MM.1S (cell line): ENCODE measurements around the gene CCDC157.

ENCODE experiments used
- DNase-seq: peaks from one replicate; pipeline ENCODE4 v3.0.0-alpha.2; 2015
- H2AFZ ChIP-seq: fragments of 300-600 bp; sonication (generic); 2 replicates; pipeline ENCODE4 v1.6.0; 2016; ENCODE audit warnings: antibody characterized with exemption, low read length
- H3F3A ChIP-seq: fragments of 300-600 bp; sonication (generic); 2 replicates; pipeline ENCODE4 v1.6.1; 2016; ENCODE audit warnings: mild to moderate bottlenecking, antibody characterized with exemption, low read length, moderate library complexity, mixed read lengths; ENCODE audit not compliant: insufficient read depth
- H3K27ac ChIP-seq: fragments of 300-600 bp; sonication (generic); 2 replicates; pipeline ENCODE4 v1.5.1; 2016; ENCODE audit warnings: mild to moderate bottlenecking, low read length
- H3K27me3 ChIP-seq: fragments of 300-600 bp; sonication (generic); replicated peaks from 2 replicates; pipeline ENCODE4 v1.6.0; 2016; ENCODE audit warnings: low read length; ENCODE audit not compliant: insufficient read depth
- H3K36me3 ChIP-seq: fragments of 300-600 bp; sonication (generic); replicated peaks from 2 replicates; pipeline ENCODE4 v1.6.1; 2016; ENCODE audit warnings: mild to moderate bottlenecking, low read length, mixed read lengths; ENCODE audit not compliant: insufficient read depth
- H3K4me1 ChIP-seq: fragments of 300-600 bp; sonication (generic); 2 replicates; pipeline ENCODE4 v1.6.1; 2016; ENCODE audit warnings: low read length, mixed read lengths
- H3K4me2 ChIP-seq: fragments of 300-600 bp; sonication (generic); 2 replicates; pipeline ENCODE4 v1.6.0; 2016; ENCODE audit warnings: low read depth, low read length
- H3K4me3 ChIP-seq: fragments of 300-600 bp; sonication (generic); 2 replicates; pipeline ENCODE4 v1.5.1; 2016; ENCODE audit warnings: low read length, mixed read lengths
- H3K79me2 ChIP-seq: fragments of 300-600 bp; sonication (generic); 2 replicates; pipeline ENCODE4 v1.6.1; 2016; ENCODE audit warnings: mixed run types, low read length, mixed read lengths
- H3K9ac ChIP-seq: fragments of 300-600 bp; sonication (generic); 2 replicates; pipeline ENCODE4 v1.6.1; 2016; ENCODE audit warnings: low read length, mixed read lengths
- H3K9me2 ChIP-seq: fragments of 300-600 bp; sonication (generic); replicated peaks from 2 replicates; pipeline ENCODE4 v1.6.1; 2016; ENCODE audit warnings: mild to moderate bottlenecking, low read length, mixed read lengths; ENCODE audit not compliant: insufficient read depth
- H3K9me3 ChIP-seq: fragments of 300-600 bp; sonication (generic); replicated peaks from 2 replicates; pipeline ENCODE4 v1.6.1; 2016; ENCODE audit warnings: mild to moderate bottlenecking, low read length, mixed read lengths; ENCODE audit not compliant: insufficient read depth
- H4K20me1 ChIP-seq: fragments of 300-600 bp; sonication (generic); 2 replicates; pipeline ENCODE4 v1.6.1; 2016; ENCODE audit warnings: mild to moderate bottlenecking, low read length, moderate library complexity, mixed read lengths; ENCODE audit not compliant: insufficient read depth
- EZH2 ChIP-seq: fragments of 300-600 bp; sonication (generic); optimal IDR thresholded peaks from 2 replicates; pipeline ENCODE3; 2017; ENCODE audit warnings: low read depth, mild to moderate bottlenecking, antibody characterized with exemption, low read length, mixed read lengths
- EZH2phosphoT487 ChIP-seq: fragments of 300-600 bp; sonication (generic); IDR thresholded peaks from 2 replicates; pipeline ENCODE4 v1.6.1; 2018; ENCODE audit warnings: antibody characterized with exemption, low read length
- TF ChIP-seq, protein P1 (sequence below): fragments of 300-600 bp; sonication (generic); IDR thresholded peaks from 2 replicates; pipeline ENCODE4 v1.5.1; 2016; ENCODE audit warnings: antibody characterized with exemption, low read length, mixed read lengths

Gene CCDC157

DNA sequence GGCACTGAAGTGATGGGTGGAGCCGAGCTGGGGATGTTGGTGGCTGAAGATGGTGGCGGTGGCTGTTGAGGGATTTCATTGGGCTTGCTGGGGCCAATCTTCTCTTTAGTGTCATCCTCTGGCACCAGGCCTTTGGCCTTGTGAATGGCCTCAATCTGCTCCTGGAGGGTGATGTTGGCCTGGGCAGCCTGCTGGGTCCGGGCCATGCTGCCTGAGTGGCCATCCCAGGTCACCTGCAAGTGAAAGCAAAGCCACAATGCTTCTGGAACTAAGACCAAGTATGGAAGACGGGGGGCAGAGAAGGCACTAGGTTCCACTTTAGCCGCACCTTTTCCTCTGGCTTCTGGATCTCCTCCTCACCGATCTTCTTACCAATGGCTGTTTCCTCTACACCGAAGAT is 18.0 kb upstream of the CCDC157 start:
- Histone ChIP-seq H3K79me2 (no peaks in the 10 kb centered on the region), H4K20me1 (no peaks in the 10 kb centered on the region), H3K9me3 (no peaks in the 10 kb centered on the region), H3K9ac (no peak overlapping the region), H3K36me3 (peaks cover 28% of the 10 kb centered on the region), H3K27ac (no peak overlapping the region), H3K27me3 (no peaks in the 10 kb centered on the region), H3F3A (no peaks in the 10 kb centered on the region), H3K4me1 (no peaks in the 10 kb centered on the region), H3K4me3 (no peak overlapping the region), H2AFZ (no peak overlapping the region), H3K9me2 (no peaks in the 10 kb centered on the region), H3K4me2 (no peak overlapping the region)
- no peak for DNase-seq
- no peak for TF ChIP-seq EZH2
- no peak for TF ChIP-seq EZH2phosphoT487
- TF ChIP-seq, protein P1, sequence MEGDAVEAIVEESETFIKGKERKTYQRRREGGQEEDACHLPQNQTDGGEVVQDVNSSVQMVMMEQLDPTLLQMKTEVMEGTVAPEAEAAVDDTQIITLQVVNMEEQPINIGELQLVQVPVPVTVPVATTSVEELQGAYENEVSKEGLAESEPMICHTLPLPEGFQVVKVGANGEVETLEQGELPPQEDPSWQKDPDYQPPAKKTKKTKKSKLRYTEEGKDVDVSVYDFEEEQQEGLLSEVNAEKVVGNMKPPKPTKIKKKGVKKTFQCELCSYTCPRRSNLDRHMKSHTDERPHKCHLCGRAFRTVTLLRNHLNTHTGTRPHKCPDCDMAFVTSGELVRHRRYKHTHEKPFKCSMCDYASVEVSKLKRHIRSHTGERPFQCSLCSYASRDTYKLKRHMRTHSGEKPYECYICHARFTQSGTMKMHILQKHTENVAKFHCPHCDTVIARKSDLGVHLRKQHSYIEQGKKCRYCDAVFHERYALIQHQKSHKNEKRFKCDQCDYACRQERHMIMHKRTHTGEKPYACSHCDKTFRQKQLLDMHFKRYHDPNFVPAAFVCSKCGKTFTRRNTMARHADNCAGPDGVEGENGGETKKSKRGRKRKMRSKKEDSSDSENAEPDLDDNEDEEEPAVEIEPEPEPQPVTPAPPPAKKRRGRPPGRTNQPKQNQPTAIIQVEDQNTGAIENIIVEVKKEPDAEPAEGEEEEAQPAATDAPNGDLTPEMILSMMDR: no peak

DNA sequence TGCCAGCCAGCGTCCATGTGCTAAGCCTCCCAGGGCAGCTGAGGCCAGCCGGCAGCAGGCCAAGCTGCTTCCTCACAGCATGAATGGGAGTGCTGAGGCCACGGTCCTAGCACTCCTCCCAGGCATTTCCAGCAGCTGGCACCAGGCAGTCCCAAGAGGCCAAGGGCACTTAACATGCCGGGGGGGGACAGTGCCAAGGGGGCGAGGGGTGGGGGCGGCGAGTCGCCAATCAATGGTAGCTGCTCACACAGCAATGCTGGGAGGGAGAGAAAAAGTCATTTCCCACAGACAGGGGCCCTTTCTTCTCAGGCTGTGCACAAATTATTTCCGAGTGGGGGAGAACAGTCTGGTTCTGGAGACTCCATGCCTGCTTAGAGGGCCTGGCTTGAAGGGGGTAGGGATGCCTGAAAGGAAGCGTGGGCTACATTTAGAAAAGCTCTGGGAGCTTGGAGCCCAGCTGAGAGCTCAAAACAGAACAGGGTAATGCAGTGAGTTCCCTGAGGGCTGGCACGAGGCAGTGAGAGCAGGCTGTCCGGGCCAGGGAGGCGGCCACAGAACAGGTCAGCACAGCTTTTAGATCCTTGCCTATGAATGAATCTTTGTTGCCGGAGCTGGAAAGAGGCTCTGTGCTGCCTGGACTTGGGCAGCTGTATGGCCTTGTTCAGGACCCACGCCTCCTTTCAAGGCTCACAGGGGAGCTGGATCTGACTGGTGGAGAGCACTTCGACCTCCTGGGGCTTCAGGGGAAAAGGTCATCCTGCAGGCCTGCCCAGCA is 15.7 kb upstream of the CCDC157 start:
- Histone ChIP-seq H3K27ac (no peak overlapping the region), H3K27me3 (no peaks in the 10 kb centered on the region), H3K79me2 (peaks cover 3% of the 10 kb centered on the region; the same call in 1 of the 2 replicates), H3K9me3 (no peaks in the 10 kb centered on the region), H4K20me1 (no peaks in the 10 kb centered on the region), H2AFZ (no peak overlapping the region), H3F3A (no peaks in the 10 kb centered on the region), H3K9ac (no peak overlapping the region), H3K4me3 (no peak overlapping the region), H3K4me2 (no peak overlapping the region), H3K36me3 (peaks cover 35% of the 10 kb centered on the region), H3K4me1 (no peaks in the 10 kb centered on the region), H3K9me2 (no peaks in the 10 kb centered on the region)
- DNase-seq: no peak
- TF ChIP-seq, protein P1: no peak
- TF ChIP-seq EZH2: no peak
- no peak for TF ChIP-seq EZH2phosphoT487

DNA sequence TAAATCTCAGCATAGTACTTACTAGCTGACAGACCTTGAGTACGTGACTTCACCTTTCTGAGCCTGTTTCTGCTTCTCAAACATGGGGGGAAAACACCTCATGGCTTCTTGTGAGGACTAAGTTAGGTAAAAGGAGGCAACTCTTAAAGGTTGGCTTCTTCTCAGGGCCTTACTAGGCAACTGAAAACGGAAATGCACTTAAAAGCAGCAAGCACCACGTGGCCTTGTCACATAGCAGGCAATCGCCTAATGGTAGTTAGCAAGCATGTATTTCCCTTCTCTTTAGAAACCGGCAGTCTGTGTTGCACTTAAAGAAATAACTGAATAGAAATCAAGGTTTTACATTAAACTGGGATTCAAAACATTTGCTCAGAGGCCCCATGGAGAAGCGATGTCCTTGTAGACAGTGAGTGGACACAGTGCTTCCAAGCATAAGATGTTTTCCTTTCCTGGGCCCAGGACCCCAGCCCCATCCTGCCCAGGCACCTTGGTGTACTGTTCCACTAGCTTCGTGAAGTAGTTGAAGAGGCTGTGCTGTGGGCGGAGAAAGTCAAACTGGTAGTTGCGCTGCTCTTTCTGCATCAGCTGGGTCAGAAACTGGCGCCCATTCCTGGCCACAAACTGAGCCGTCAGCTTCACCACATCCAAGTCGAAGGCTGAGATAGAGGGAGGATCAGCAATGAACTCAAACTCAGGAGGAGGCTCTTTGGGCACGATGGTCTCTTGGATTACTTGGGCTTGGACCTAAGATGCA is 12.2 kb upstream of the CCDC157 start:
- Histone ChIP-seq H3K4me1 (no peaks in the 10 kb centered on the region), H3K9ac (no peak overlapping the region), H3F3A (no peaks in the 10 kb centered on the region), H3K9me2 (no peaks in the 10 kb centered on the region), H3K4me2 (no peak overlapping the region), H3K9me3 (no peaks in the 10 kb centered on the region), H4K20me1 (no peaks in the 10 kb centered on the region), H3K27ac (no peak overlapping the region), H3K36me3 (peaks cover 36% of the 10 kb centered on the region), H3K4me3 (no peak overlapping the region), H3K79me2 (peaks cover 37% of the 10 kb centered on the region), H3K27me3 (no peaks in the 10 kb centered on the region), H2AFZ (no peak overlapping the region)
- DNase-seq: no peak
- TF ChIP-seq EZH2 (no peak), EZH2phosphoT487 (no peak)
- TF ChIP-seq, protein P1: no peak
